Keratinocyte (primary cell): ENCODE results near the gene PTOV1. TPM values are rescaled to one million over a fixed set of nuclear protein-coding genes. Genes with fewer than 3 reads are reported as not detected.

Experiments
- DNase-seq: peaks from one replicate; pipeline ENCODE4 v3.0.0-alpha.2; 2011; ENCODE audit warnings: low read depth, missing footprints, low spot score
- FAIRE-seq: peaks from 2 replicates; lab custom pipeline; 2011; peaks lifted over from hg19 to GRCh38; lab: Jason Lieb, UNC
- H2AFZ ChIP-seq: 2 replicates; pipeline ENCODE4 v1.6.0; 2012; ENCODE audit warnings: low read length, control low read depth, inconsistent platforms; ENCODE audit not compliant: control insufficient read depth
- H3K27ac ChIP-seq: 2 replicates; pipeline ENCODE4 v1.5.1; 2011; ENCODE audit warnings: low read length; ENCODE audit not compliant: control insufficient read depth, insufficient read depth
- H3K27me3 ChIP-seq: 3 replicates; pipeline ENCODE4 v1.6.0; 2011; ENCODE audit warnings: low read length; ENCODE audit not compliant: control insufficient read depth, insufficient read depth; ENCODE audit errors: extremely low read depth
- H3K36me3 ChIP-seq, 2 experiments: 2 replicates in 1 of 2; 3 replicates in 1 of 2; pipeline ENCODE4 v1.5.1; 2011; ENCODE audit warnings: low read length in 2 of 2, mild to moderate bottlenecking in 1 of 2; ENCODE audit not compliant: control insufficient read depth in 2 of 2, insufficient read depth in 2 of 2; ENCODE audit errors: extremely low read depth in 1 of 2
- H3K4me1 ChIP-seq: 3 replicates; pipeline ENCODE4 v1.5.1; 2011; ENCODE audit warnings: low read length; ENCODE audit not compliant: control insufficient read depth, insufficient read depth; ENCODE audit errors: extremely low read depth
- H3K4me2 ChIP-seq: 3 replicates; pipeline ENCODE4 v1.6.0; 2011; ENCODE audit warnings: low read depth, low read length; ENCODE audit not compliant: control insufficient read depth, insufficient read depth; ENCODE audit errors: extremely low read depth
- H3K4me3 ChIP-seq, 3 experiments: fragments of 200-600 bp in 1 of 3; sonication (generic) in 1 of 3; 2 replicates in 2 of 3; 3 replicates in 1 of 3; pipeline ENCODE4 v1.5.1; 2011 to 2016; ENCODE audit warnings: low read length in 3 of 3, mild to moderate bottlenecking in 3 of 3, control low read depth in 2 of 3, inconsistent platforms in 1 of 3, low read depth in 1 of 3, mixed read lengths in 1 of 3, mixed run types in 1 of 3, moderate library complexity in 1 of 3; ENCODE audit not compliant: control insufficient read depth in 2 of 3, insufficient read depth in 2 of 3; ENCODE audit errors: extremely low read depth in 1 of 3
- H3K79me2 ChIP-seq: 2 replicates; pipeline ENCODE4 v1.6.0; 2012; ENCODE audit warnings: low read length; ENCODE audit not compliant: control insufficient read depth, insufficient read depth
- H3K9ac ChIP-seq: 3 replicates; pipeline ENCODE4 v1.6.0; 2011; ENCODE audit warnings: low read length; ENCODE audit not compliant: control insufficient read depth, insufficient read depth; ENCODE audit errors: extremely low read depth
- H3K9me1 ChIP-seq: 3 replicates; pipeline ENCODE4 v1.6.0; 2011; ENCODE audit warnings: low read length; ENCODE audit not compliant: control insufficient read depth, insufficient read depth; ENCODE audit errors: extremely low read depth
- H3K9me3 ChIP-seq: 2 replicates; pipeline ENCODE4 v1.5.1; 2012; ENCODE audit warnings: low read depth, low read length; ENCODE audit not compliant: control insufficient read depth
- H4K20me1 ChIP-seq: 3 replicates; pipeline ENCODE4 v1.6.0; 2011; ENCODE audit warnings: low read length; ENCODE audit not compliant: control insufficient read depth, insufficient read depth; ENCODE audit errors: extremely low read depth
- EZH2 ChIP-seq: IDR thresholded peaks from one replicate; pipeline ENCODE4 v1.6.1; 2012; ENCODE audit warnings: inconsistent platforms, mild to moderate bottlenecking, low read length, moderate library complexity
- dilution Hi-C: fragments of 300-500 bp; cut with MboI; formaldehyde crosslinking; loops from one replicate; pipeline ENCODE4 v1.7.0; 2020; ENCODE audit warnings: low sequenced_read_pairs; ENCODE audit not compliant: extremely low pct_ligation_motif_present
- polyA plus RNA-seq, 5 experiments: library from polyadenylated mRNA; depleted of rRNA in 3 of 5; stranded (reverse) in 3 of 5; stranded (forward) in 1 of 5; unstranded in 1 of 5; fragments of >200 nt; gene quantifications; 1 replicate in 1 of 5; 2 replicates in 3 of 5; 3 replicates in 1 of 5; pipeline versions ENCODE4 v1.2.1 to v1.2.3, GENCODE V29; 2011 to 2012; ENCODE audit warnings: missing spikeins in 2 of 5, low read depth in 1 of 5, low replicate concordance in 1 of 5
- TF ChIP-seq, protein P1 (sequence below), 3 experiments: IDR thresholded peaks in 1 of 3; conservative IDR thresholded peaks in 1 of 3; optimal IDR thresholded peaks in 1 of 3; 2 replicates in 2 of 3; 3 replicates in 1 of 3; pipeline versions ENCODE3 to v1.5.1; 2011; ENCODE audit warnings: low read length in 3 of 3, mild to moderate bottlenecking in 3 of 3, moderate library complexity in 2 of 3, control low read depth in 1 of 3, inconsistent platforms in 1 of 3; ENCODE audit not compliant: insufficient read depth in 2 of 3; ENCODE audit errors: extremely low read depth in 1 of 3

The PTOV1 gene
- polyA plus RNA-seq, 1 donor (not counting 4 experiments of a cell fraction or from before 2014, with no cell fraction given), result 22.9 TPM

DNA sequence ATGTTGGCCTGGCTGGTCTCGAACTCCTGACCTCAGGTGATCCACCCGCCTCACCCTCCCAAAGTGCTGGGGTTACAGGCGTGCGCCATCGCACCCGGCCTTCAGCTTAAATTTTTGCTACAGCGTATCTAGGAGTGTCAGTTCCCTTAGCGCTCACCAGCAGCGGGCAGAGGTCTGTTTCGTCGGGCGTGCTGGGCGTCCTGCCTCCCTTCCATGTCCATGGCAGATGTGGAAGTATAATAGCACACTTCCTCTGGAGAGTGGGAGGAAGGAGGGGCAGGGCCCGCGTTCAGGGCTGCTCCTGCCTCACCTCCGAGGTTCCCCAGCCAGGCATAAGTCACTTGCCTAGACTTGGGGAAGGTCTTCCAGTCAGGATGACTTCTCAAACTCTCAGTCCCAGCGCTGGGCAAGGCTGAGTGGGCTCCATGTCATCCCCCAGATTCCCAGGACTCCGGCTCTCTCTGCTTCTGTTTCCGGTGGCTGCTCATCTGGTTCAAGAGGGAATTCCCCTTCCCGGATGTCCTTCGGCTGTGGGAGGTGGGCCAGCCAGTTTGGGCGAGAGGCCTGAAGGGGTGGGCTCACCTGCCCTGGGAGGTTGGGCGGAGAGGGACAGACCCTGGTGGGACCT, 36.2 kb downstream of the PTOV1 start:
- H3K36me3 ChIP-seq, result peaks cover 14 to 21% of the 10 kb centered on the region in 2 experiments
- no peak overlapping the region for H2AFZ ChIP-seq
- H3K4me3 ChIP-seq, result no peak overlapping the region
- H3K9me3 ChIP-seq, result peaks cover 4% of the 10 kb centered on the region
- dilution Hi-C loops, result no loop called here
- no peak overlapping the region for H3K9ac ChIP-seq
- H4K20me1 ChIP-seq, result no peaks in the 10 kb centered on the region
- no peak overlapping the region for H3K4me2 ChIP-seq
- peaks cover 7% of the 10 kb centered on the region for H3K4me1 ChIP-seq
- H3K27me3 ChIP-seq, result peaks cover 7% of the 10 kb centered on the region
- no peak for TF ChIP-seq EZH2
- TF ChIP-seq, protein P1, sequence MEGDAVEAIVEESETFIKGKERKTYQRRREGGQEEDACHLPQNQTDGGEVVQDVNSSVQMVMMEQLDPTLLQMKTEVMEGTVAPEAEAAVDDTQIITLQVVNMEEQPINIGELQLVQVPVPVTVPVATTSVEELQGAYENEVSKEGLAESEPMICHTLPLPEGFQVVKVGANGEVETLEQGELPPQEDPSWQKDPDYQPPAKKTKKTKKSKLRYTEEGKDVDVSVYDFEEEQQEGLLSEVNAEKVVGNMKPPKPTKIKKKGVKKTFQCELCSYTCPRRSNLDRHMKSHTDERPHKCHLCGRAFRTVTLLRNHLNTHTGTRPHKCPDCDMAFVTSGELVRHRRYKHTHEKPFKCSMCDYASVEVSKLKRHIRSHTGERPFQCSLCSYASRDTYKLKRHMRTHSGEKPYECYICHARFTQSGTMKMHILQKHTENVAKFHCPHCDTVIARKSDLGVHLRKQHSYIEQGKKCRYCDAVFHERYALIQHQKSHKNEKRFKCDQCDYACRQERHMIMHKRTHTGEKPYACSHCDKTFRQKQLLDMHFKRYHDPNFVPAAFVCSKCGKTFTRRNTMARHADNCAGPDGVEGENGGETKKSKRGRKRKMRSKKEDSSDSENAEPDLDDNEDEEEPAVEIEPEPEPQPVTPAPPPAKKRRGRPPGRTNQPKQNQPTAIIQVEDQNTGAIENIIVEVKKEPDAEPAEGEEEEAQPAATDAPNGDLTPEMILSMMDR (optimal IDR thresholded peaks at IDR 0.05 in 1 of 3, IDR thresholded peaks at IDR 0.05 in 1 of 3, conservative IDR thresholded peaks at IDR 0.05 in 1 of 3; ENCODE audit: extremely low read depth in 1 of 3, insufficient read depth in 2 of 3, low read length in 3 of 3), result no peak
- no peaks in the 10 kb centered on the region for H3K79me2 ChIP-seq
- FAIRE-seq, result no peak
- no peak overlapping the region for H3K27ac ChIP-seq
- no peaks in the 10 kb centered on the region for H3K9me1 ChIP-seq
- no peak for DNase-seq

DNA sequence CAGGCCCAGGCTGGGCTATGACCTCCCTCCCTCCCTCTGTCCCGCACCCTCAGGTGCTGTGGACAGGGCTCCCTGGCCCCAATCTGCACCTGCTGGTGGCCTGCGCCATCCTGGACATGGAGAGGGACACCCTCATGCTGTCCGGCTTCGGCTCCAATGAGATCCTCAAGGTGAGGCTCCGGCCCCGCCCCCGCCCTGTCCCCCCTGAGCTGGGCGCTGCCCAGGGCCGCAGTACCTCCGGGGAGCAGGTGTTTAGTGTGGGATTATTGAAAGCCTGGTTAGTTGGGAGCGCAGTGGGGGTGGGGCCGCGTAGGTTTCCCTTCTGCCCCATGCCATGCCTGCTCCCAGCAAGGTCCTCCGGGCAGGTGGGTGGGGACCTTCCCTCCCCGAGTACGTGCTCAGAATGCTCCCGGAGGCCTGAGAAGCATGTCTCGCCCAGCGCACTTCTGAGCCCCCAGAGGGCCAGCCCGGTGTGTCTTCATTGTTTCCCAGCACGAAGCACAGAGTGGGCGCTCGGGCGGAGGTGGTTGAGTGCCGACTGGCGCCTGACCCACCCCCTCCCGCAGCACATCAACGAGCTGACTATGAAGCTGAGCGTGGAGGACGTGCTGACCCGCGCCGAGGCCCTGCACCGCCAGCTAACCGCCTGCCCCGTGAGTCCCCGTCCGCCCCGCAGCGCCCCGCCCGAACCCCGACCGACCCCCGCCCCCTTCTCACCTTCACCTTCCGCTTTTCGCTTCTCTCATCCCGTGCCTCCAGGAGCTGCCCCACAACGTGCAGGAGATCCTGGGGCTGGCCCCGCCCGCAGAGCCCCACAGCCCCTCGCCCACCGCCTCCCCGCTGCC, 36.9 kb downstream of the PTOV1 start:
- Histone ChIP-seq H3K9me3 (peaks cover 2% of the 10 kb centered on the region), H3K4me2 (no peak overlapping the region), H3K4me3 (no peak overlapping the region), H3K4me1 (peaks cover 7% of the 10 kb centered on the region), H3K27ac (no peak overlapping the region), H3K9me1 (no peaks in the 10 kb centered on the region), H3K9ac (no peak overlapping the region), H4K20me1 (no peaks in the 10 kb centered on the region), H3K36me3 (peaks cover 11 to 14% of the 10 kb centered on the region in 2 experiments), H3K79me2 (no peaks in the 10 kb centered on the region), H2AFZ (no peak overlapping the region), H3K27me3 (peaks cover 7% of the 10 kb centered on the region)
- FAIRE-seq (no peak), DNase-seq (no peak)
- TF ChIP-seq EZH2, result no peak
- TF ChIP-seq, protein P1 (optimal IDR thresholded peaks at IDR 0.05 in 1 of 3, IDR thresholded peaks at IDR 0.05 in 1 of 3, conservative IDR thresholded peaks at IDR 0.05 in 1 of 3; ENCODE audit: extremely low read depth in 1 of 3, insufficient read depth in 2 of 3, low read length in 3 of 3), result no peak
- dilution Hi-C loops, result no loop called here
